NCI-H526 treated with DMSO at 0.1 percent for 48 hours (cell line): ENCODE measurements around the gene ZNF705A.
"Not testable (repeated sequence)": the region's sequence is repeated elsewhere in the genome, so short reads cannot be mapped to it uniquely, and the experiment has no call there.

ENCODE experiments used
- DNase-seq: peaks from one replicate; lab custom pipeline; 2025; lab: John Stamatoyannopoulos, UW

The ZNF705A gene

DNA sequence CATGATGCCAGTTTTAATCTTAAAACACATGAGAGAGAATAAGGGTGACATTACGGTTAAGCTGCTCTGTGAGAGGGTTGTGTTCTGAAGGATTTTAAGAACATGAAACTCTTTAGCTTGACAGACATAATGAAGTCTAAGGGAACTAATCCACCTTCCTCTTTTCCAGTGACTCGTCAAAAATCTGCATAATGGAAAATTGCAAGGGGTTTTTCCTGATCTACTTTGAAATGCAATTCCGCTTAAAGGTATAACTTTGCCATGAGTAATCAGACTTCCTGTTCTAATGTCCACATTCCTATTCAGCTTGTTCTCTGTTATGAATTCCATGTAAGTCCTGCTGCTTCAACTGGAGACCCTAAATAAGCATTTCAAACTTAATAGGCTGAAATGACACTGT lies at the start of gene ZNF705A:
Gene ZNF705A, plus strand, starts transcription at position 171 of the 400 bp plus-strand sequence. CDS start 15,611 bp downstream, outside the sequence.
- DNase-seq, result no peak

DNA sequence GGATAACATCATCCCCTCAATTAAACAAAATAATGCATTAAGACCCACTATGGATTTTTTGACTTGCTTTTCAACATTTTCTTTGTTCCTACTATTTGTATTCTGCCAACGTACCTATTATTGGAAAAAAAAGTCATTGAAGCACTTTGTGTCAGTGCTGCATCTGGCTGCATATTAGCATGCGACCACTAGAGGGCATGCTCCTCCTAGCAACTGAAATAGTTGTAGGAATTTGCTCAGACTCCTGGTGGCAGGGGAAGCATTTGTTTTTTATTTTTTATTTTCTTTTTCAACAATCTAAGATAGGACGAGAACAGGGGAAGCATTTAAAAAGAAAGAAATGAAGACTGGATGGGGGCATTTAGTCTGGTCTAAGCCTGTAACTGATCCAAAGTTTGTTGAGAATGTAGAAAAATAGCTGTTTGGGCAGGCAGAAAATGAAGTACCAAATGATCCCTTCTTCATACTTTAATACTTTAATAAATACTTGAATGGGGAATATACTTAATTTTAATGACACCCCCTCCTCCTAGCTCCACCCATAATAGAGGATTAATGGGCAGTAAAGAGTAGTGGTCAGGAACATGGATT lies 47.9 kb upstream of the ZNF705A start:
- DNase-seq, result peak; percentile 38

DNA sequence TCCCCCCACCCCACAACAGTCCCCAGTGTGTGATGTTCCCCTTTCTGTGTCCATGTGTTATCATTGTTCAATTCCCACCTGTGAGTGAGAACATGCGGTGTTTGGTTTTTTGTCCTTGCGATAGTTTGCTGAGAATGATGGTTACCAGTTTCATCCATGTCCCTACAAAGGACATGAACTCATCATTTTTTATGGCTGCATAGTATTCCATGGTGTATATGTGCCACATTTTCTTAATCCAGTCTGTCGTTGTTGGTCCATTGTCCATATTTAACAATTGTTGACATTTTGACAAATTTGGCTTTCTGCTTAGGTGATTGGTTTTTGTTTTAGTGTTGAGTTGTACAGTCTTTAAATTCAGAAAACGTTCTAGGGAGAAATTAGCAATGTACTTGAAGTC lies 43.7 kb upstream of the ZNF705A start:
- DNase-seq, result not testable (repeated sequence)

DNA sequence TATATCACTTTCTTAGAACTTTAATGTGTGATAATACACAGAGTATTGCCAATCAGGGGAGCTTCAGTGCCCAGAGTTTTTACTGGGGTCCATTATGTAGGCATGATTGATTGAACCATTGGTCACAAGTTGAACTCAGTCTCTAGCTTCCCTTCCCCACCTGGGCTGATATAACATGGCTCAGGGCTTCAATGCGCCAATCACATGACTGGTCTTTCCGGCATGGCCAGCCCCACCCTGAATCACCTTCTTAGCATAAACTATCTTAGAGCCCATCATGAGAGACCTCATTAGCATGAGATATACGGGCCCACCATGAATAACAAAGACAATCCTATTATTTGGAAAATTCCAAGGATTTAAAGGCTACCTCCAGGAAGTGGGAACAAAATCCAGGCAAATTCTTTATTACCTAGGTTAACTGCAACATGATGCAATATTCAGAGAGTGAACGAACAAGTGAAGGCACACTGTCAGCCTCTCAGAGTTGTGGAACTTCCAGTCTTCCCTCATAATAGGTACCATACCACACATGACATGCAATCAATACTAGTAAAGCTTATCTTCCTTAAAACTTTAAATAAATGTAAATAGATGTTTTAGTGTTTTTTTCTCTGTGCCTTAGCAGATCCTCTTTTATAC lies 36.6 kb upstream of the ZNF705A start:
- DNase-seq, result no peak

DNA sequence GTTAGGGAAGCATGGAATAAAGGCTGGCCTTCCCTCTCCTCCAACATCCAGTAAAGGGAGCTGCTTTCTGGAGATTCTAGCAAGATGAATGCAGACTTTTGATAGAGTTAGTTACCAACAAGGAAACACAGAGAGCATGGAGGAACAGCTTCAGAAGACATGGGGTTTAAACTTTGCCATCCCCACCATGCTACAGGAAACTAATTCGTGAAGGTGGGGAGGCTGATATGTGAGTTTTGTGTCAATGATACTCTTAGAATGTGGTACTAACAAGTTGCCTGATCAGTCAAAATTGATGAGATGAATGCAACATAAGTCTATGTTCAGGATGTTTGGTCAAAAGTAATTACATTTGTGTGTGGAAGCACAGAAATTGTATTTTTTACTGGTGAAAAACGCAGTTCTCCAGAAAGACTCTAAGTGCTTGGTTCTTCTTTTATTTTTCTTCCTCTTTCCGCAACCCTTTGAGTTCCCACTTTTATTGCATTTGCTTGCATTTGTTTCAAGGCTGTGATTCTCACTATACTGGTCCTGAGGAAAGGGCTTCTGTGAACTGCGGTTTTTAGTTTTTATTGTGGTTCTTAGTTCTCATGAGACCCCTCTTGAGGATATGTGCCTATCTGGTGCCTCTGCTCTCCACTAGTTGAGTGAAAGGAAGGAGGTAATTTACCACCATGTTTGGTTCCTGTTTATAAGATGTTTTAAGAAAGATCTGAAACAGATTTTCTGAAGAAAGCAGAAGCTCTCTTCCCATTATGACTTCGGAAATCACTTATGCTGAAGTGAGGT lies 33.5 kb upstream of the ZNF705A start, which contains the start of gene CLEC4A:
Gene CLEC4A, plus strand, starts transcription at position 494 of the 789 bp plus-strand sequence. Its CDS starts 262 bp downstream, at position 756.
- DNase-seq, result no peak

DNA sequence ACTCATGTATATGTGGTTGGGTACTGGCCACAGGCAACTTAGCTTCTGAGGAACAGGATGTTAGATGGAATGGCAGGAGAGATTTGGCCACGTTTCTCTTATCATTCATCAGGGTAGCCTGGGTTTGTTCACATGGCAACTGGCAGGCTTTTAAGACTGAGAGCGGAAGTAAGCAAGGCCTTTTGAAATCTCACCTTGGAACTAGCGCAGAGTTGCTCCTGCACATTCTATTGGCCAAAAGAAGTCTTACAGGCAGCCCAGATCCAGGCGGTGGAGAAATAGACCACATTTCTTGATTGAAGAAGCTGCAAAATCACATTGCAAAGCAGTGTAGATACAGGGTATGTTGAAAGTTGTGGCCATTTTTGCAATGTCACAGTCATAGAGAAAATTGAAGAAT lies 29.7 kb upstream of the ZNF705A start:
- no peak for DNase-seq

DNA sequence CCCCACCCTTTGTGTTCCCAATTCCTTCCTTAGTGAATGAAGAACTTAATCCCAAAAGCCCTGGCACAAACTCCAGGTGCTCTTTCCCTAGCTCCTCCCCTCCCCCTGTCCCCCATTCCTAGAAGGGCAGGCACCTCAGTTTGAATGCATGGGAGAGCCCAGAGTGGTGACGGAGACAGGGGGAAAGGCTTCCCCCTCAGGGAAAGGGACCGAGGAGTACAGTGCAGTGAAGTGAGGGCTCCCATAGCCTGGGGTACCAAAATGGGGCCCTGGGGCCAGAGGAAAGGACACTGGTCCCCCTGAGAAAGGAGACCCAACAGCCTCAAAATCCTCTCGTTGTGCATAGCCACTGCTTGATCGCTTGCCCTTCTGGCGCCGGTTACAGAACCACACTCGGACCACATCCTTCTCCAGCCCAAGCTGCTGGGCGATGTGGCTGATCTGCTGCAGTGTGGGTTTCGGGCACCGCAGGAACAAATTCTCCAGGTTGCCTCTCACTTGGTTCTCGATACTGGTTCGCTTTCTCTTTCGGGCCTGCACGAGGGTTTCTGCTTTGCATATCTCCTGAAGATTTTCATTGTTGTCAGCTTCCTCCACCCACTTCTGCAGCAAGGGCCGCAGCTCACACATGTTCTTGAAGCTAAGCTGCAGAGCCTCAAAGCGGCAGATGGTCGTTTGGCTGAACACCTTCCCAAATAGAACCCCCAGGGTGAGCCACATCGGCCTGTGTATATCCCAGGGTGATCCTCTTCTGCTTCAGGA lies 23.0 kb upstream of the ZNF705A start:
- peak; percentile 39 for DNase-seq

DNA sequence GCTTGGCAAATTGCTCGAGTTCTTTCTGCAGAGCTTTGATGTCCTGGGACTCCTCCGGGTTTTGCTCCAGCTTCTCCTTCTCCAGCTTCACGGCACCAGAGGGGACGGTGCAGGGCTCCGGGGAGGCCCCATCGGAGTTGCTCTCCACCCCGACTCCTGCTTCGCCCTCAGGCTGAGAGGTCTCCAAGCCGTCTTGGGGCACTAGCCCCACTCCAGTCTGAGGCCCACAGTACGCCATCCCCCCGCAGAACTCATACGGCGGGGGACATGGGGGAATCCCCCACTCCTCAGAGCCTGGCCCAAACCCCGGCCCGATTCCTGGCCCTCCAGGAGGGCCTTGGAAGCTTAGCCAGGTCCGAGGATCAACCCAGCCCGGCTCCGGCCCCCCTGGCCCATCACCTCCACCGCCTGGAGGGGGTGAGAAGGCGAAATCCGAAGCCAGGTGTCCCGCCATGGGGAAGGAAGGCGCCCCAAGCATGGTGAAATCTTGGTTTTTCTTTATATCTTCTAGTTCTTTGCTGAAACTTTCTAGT lies 22.4 kb upstream of the ZNF705A start:
- DNase-seq, result not testable (repeated sequence)

DNA sequence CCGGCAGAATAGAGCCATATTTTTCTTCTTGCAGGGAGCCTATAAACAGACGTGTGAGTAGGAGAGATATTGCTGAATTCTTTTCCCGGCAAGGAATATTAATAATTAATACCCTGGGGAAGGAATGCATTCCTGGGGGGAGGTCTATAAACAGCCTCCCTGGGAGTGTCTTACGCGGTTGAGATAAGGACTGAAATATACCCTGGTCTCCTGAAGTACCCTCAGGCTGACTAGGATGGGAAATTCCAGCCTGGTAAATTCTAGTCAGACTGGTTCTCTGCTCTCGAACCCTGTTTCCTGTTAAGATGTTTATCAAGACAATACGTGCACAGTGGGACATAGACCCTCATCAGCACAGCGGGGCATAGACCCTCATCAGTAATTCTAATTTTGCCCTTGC lies 15.2 kb upstream of the ZNF705A start:
- not testable (repeated sequence) for DNase-seq

DNA sequence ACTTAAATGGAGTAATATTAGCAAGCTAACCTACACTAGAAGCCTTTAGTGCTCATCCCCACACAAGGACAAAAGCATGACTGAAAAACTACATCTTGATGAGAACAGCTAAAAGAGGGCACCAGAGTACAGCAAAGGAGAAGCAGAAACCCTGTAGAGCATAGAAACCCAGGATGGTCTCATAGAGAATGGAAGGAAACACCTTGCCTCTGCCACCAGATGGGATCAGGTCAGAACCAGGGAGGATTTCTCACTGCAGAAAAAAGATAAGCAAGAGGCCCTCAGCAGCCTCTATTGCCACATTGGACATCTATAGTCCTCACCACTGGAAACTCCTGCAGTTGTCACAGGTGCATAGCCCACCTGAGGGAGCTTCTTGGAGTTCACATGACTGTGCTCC lies 13.6 kb upstream of the ZNF705A start:
- no peak for DNase-seq

DNA sequence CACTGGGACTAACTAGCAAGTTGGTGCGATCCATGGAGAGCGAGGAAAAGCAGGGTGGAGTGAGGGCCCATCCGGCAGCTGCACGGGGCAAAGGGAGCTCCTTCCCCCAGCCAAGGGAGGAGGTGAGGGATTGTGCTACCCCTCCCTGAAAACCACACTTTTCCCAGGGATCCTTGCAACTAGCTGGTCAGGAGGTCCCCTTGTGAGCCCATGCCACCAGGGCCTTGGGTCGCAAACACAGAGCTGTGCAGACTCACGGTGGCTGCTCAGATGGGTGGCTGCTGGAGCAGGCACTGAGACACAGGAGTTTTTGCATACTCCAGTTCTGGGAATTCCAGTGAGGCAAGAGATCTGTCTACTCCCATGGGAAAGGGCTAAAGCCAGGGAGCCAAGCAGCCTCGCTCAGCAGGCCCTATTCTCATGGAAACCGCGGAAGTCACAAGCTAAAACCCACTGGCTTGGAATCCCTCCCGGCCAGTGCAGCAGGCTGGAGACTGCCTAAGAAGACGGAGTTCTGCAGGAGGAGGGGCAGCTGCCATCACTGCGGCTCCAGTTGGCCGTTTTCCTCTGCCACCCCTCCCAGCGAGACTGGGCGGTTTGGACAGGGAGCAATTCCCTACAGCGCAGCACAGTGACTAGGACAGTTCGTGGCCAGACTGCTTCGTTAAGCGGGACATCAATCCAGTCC lies 10.9 kb upstream of the ZNF705A start:
- peak; percentile 89 for DNase-seq

DNA sequence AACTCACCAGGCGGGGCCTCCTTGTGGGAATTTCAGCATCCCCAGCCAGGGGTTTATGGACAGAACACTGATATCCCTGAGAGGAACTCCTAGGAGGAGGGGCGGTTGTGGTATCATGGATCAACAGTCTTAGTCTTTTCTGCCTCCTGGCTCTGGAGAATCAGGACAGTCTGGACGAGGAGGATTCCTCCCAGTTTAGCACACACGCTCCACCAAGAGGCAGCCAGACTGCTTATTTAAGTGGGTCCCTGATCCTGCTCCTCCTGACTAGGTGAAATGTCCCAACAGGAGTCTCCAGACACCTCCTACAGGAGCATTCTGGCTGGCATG lies 10.4 kb upstream of the ZNF705A start:
- DNase-seq, result no peak

DNA sequence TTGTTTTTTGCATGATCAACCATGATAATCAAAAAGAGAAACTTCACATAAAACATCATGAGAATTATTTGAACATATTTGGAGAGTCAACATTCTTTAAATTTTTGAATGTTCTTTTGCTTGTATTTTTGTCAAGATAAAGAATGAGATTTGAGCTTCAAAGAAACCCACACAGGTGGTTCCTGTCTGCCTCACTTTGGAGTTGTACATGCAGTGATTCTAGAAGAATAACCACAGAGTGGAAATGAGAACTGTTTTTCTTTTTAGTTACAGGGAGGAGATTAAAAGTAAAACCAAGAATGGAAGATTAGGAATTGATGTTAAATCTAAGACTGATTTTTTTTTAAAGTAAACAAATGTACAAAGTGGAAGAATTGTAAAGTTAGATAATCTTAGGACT lies 2.3 kb upstream of the ZNF705A start:
- no peak for DNase-seq

DNA sequence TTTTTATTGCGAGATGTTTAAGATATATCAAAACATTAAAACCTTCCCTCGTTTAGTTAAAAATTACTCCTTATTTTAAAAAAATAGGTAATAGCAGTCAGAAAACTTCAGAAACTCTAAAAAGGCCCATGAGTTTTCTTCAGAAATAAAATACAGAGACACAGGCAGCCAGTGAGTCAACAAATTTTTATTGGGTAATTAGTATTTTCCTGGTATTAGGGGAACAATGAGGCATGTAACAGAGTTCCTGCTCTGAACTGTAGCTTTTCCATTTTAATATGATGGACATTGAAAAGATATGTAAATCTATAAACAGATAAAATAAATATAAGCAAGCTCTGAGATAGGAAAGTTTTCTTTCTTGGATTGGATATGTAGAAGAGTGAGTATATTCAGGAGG lies 399 bp upstream of the ZNF705A start:
- no peak for DNase-seq

DNA sequence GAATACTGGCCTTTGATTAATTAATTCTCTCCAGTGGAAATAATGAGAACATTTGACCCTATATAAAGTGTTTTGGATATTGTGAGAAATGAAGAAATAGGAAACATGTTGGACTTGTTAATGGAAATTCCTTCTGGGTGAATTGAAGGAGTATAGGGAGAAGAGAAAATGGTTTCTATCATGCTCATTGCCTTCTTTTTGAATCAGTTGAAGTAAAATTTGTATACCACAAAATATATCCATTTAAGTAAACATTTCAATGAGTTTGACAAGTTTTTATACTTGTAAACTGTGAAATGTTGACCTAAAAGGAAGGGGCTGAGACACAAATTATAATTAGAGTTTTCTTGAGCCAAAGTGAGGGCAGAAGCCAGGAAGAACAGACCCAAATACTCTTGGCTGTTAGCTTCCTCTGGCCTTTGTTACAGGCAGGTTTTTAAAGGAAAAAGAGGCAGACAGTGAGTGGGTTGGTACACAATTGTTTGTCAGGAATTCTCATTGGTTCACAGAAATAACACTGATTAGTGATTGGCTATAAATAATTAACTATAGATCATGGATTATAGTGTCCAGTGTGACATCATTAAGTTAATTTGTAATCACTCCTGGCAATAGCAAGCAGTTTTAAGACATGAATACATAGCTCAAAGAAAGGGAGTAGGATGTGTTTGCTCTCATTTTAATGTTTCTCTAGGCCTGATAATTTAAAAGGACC lies 826 bp downstream of the ZNF705A start:
- DNase-seq, result no peak

DNA sequence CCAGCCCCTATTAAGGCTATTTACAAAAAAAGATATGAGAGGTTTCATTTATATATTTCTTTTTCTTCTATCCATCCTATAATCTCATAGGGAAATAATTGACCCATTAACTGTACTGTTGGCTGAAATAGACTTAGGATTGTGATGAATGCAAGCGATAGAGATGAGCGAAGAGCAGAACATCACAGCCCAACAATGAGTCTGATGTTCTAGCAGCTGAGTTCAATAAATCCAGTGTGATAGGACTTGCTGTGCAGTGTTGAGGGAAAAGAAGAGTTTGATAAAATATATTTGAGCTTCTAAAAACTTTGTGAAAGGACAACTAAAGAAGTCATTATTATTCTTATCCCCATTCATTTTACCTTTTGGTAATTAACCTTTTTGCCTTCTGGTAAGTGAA lies 16.1 kb downstream of the ZNF705A start:
- DNase-seq, result not testable (repeated sequence)

DNA sequence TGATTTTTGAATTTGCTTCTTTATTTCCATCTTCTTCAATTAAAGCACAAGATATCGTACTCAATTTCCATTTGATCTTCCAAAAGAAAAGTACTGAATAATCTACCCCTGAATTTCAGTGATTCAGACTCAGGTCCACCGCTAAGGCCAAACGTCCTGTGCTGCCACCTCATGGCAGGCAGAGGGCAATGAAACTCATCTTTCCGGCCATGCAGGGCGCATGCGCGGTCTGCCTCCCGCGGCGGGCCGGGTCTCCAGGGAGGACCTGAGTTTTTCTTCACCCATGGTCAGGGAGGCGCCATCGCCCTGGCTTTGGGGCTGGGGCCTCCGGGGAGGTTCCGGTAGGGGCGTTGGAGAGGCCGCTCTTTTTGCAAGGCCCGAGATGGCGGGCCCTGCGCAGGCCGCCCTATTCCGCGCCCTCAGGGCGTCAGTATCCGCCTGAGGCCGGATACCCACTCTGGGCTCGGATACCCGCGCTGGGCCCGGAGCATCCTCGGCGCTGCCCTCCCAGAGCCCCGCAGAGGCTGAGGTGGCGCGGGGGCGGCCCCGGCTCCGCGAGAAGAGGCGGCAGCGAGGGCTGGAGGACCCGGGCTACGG lies 23.3 kb downstream of the ZNF705A start:
- DNase-seq, result peak; percentile 65

DNA sequence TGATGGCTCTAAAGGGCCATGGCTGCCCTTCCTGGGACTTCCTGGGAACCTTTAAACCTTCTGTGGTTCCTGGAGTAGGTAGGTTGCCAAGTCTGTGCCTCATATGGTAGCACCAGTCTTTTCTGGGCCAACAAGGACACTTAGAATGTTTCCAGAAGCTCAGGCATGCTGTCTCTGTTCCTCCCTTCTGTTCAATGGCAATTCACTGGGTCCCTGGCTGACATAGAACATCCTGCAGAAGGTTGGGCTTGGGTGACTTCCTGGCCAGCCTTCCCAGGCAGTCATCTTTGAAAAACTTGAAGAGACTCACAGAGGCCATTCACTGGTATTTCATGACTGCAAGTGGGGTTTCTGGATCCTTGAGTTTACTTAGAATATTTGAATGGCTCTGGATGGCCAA lies 24.5 kb downstream of the ZNF705A start:
- not testable (repeated sequence) for DNase-seq

DNA sequence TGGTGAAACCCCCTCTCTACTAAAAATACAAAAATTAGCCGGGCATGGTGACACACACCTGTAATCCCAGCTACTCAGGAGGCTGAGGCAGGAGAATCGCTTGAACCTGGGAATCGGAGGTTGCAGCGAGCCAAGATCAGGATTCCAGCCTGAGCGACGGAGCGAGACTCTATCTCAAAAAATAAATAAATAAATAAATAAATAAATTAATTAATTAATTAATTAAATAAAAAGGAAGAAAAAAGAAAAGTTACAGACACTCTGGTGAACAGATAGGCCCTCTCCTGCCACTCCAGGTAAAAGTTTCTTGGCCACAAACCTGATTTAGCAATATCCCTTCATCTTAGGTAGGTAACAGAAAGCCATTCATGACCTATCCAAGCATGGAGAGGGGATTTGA lies 26.1 kb downstream of the ZNF705A start:
- not testable (repeated sequence) for DNase-seq

DNA sequence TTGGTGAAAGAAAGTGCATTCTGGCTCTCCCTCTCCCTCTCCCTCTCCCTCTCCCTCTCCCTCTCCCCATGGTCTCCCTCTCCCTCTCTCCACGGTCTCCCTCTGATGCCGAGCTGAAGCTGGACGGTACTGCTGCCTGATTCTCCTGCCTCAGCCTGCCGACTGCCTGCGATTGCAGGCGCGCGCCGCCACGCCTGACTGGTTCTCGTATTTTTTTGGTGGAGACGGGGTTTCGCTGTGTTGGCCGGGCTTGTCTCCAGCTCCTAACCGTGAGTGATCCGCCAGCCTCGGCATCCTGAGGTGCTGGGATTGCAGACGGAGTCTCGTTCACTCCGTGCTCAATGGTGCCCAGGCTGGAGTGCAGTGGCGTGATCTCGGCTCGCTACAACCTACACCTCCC lies 26.5 kb downstream of the ZNF705A start:
- not testable (repeated sequence) for DNase-seq
